ENCODE results near the gene GBF1.

The GBF1 gene

DNA sequence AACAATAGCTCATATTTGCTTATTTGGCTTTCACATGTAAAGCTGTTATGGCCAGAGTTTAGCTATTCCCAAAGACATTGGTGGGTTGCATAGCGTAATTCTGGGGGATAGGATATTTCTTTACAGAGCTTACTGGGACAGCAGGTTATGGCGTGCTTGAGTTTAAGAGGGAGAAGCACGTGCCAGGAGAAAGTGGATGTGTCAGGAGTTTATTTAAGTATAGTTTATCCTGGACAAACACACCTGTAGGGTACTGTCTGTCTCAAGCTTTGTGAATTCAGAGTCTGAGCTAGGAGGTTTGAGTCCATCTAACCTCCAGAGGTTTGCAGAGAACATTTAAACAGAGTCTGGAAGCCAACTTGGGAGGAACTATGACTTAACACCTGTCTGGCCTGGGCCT, 21.3 kb downstream of the GBF1 start:
- TF ChIP-seq, protein P1, sequence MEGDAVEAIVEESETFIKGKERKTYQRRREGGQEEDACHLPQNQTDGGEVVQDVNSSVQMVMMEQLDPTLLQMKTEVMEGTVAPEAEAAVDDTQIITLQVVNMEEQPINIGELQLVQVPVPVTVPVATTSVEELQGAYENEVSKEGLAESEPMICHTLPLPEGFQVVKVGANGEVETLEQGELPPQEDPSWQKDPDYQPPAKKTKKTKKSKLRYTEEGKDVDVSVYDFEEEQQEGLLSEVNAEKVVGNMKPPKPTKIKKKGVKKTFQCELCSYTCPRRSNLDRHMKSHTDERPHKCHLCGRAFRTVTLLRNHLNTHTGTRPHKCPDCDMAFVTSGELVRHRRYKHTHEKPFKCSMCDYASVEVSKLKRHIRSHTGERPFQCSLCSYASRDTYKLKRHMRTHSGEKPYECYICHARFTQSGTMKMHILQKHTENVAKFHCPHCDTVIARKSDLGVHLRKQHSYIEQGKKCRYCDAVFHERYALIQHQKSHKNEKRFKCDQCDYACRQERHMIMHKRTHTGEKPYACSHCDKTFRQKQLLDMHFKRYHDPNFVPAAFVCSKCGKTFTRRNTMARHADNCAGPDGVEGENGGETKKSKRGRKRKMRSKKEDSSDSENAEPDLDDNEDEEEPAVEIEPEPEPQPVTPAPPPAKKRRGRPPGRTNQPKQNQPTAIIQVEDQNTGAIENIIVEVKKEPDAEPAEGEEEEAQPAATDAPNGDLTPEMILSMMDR (IDR thresholded peaks at IDR 0.05; ENCODE audit: extremely low read depth, insufficient read depth, missing control alignments): no peak
- DNase-seq (ENCODE audit: low spot score): no peak

DNA sequence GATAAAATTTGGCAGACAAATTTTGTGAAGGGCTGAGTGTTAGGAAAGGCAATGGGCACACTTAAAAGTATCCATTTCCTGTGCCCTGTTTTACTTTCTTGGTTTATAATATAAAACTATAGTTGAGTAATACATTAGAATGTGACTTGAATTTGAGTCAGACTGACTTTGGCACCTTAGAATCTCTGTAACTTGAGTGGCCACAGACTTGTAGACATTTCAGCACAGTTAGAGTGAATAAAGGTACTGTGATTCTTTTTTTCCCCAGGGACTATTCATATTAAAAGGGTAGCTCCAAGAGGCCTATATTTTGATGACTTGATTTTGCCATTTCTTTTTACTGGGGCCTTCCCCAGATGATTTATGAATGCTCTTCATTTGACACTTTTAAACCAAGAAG, 22.4 kb downstream of the GBF1 start:
- TF ChIP-seq, protein P1 (IDR thresholded peaks at IDR 0.05; ENCODE audit: extremely low read depth, insufficient read depth, missing control alignments): no peak
- in situ Hi-C loops (cut with MboI; ENCODE audit: low pct_unique_long_range_greater_than_20kb, low sequenced_read_pairs, unreplicated experiment): no loop called here
- DNase-seq (ENCODE audit: low spot score): no peak

More for the DNA sequence above, 21.3 kb downstream of the GBF1 start:
- in situ Hi-C loops (cut with MboI; ENCODE audit: low pct_unique_long_range_greater_than_20kb, low sequenced_read_pairs, unreplicated experiment): no loop called here

DNA sequence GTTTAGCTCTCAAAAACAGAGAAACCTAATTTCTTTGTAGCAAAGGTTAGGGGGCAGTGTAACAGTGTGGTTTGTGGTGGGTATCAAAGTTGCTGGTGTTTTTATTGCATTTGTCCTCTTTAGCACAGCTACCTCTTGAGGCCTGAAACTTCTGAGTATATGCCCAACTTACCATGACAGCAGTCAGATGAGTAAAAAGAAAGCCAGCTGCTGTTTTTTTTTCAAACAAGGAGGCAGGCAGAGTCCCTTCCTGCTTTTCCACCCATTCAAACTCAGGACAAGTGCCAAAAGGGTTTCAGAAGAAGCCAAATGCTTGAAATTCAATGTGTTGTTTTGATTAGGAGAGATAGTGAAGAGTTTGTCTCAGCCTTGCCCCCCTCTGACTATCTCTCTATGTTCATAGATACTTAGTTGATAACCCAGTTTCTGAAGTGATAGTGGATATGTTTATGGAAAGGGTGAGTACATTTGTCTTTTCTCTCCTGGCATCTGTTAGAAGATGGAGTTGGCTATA, 23.1 kb downstream of the GBF1 start:
- in situ Hi-C loops (cut with MboI; ENCODE audit: low pct_unique_long_range_greater_than_20kb, low sequenced_read_pairs, unreplicated experiment): no loop called here
- TF ChIP-seq, protein P1 (IDR thresholded peaks at IDR 0.05; ENCODE audit: extremely low read depth, insufficient read depth, missing control alignments): no peak
- no peak for DNase-seq (ENCODE audit: low spot score)

DNA sequence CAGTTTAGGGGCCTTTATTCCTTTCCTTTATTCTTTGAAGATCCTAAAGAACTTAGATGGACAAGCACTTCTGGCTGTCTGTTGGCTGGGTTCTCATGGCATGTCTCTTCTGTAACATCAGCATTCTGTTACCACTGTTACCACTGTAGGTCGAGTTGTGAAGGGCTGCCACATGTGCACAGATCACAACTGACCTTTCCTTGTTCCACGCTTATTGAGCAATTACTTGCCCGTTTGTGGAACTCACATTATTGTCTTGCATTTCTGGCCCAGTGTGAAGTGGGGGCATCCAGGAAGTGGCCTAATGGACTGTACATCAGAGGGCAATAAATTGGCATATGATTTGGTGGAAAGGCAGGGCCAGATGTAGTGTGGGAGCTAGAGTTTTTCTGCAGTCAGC, 23.7 kb downstream of the GBF1 start:
- TF ChIP-seq, protein P1 (IDR thresholded peaks at IDR 0.05; ENCODE audit: extremely low read depth, insufficient read depth, missing control alignments): no peak
- no peak for DNase-seq (ENCODE audit: low spot score)
- in situ Hi-C loops (cut with MboI; ENCODE audit: low pct_unique_long_range_greater_than_20kb, low sequenced_read_pairs, unreplicated experiment): no loop called here

DNA sequence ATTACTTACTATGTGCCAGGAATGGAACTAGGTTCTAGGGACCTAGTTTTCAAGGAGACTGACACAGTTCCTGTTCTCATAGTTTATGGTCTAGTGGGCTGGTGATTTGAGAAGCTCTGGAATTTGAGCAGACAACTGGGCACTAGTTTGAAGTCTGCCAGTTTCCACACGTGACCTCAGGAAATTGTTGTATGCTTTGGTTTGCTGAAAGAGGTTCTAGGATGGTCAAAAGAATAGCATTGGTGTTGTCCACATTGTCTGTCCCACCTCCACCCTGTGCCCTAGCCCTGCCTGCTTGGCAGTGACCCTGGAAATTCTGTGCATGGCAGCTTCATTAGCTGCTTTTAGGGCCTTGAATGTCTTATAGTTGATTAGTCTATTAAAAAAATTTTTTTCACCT, 28.7 kb downstream of the GBF1 start:
- no peak for DNase-seq (ENCODE audit: low spot score)
- TF ChIP-seq, protein P1 (IDR thresholded peaks at IDR 0.05; ENCODE audit: extremely low read depth, insufficient read depth, missing control alignments): no peak
- in situ Hi-C loops (cut with MboI; ENCODE audit: low pct_unique_long_range_greater_than_20kb, low sequenced_read_pairs, unreplicated experiment): no loop called here

DNA sequence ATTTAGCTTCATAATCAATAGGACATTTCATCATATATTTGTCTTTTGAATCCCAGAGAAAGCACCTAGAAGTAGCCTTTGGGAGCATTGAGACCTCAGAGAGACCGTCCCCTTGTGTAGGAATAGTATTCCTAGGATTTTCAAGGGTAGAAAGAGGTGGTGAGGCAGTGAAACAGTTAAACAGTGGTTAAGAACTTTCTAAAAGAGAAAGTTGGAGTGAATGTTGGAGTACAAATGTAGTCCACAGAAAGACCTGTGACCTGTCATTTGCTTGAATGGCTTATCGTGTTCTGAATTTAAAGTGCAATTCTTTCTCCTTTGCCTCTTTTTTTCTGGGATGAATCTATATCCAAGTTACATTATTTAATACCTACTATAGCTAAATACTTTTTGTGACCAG, 30.0 kb downstream of the GBF1 start:
- in situ Hi-C loops (cut with MboI; ENCODE audit: low pct_unique_long_range_greater_than_20kb, low sequenced_read_pairs, unreplicated experiment): no loop called here
- no peak for DNase-seq (ENCODE audit: low spot score)
- TF ChIP-seq, protein P1 (IDR thresholded peaks at IDR 0.05; ENCODE audit: extremely low read depth, insufficient read depth, missing control alignments): no peak

DNA sequence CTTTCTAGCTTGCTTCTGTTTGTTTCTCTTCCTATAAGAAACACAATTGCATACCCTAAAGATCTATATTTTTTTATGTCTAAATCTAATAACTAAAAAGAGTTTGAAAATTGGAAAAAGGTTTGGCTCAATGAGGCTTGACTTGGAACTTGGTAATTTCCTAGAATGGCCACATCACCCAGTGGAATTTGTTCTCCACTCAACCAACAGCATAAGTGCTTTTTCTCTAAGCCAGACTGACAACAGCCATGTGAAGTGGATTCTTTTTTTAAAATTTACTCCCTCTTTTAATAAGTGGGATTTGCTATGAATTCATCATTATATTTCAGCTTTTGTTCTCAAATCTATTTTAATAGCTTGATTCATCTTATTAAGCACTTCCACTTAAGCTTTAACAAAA, 33.8 kb downstream of the GBF1 start:
- TF ChIP-seq, protein P1 (IDR thresholded peaks at IDR 0.05; ENCODE audit: extremely low read depth, insufficient read depth, missing control alignments): no peak
- in situ Hi-C loops (cut with MboI; ENCODE audit: low pct_unique_long_range_greater_than_20kb, low sequenced_read_pairs, unreplicated experiment): no loop called here
- DNase-seq (ENCODE audit: low spot score): no peak

All from GM13977 (cell line).